Measurements from ENCODE around the gene SIGLEC6.

SIGLEC6 gene

DNA sequence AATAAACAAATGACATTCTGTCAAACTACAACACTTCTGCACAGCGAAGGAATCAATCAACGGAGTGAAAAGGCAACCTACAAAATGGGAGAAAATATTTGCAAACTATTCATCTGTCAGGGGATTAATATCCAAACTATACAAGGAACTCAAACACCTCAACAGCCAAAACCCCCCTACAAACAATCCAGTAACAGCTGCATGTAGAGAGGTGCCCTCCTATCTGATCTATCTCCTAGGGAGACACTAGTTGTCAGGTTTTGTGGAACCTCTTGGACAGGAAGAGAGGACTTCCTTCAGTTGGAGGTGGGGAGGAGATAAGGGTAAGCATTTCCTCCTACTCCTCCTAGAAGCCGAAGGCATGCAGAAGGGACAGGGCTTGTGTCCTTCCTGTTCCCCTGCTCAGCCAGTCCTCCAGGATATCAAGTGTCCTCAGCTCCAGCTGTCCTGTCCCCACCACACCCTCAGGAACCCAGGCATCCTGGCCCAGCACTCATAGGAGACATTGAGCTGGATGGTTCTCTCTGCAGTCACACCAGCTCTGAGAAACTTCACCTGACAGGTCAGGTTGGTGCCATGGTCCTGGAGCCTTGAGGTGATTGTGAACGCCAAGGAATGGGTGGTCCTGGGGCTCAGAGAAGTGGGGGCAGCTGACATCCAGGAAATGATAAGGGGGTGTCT, 63.5 kb downstream of the SIGLEC6 start:
- H3K27me3 ChIP-seq (replicated peaks; ENCODE audit: control insufficient read depth, insufficient read depth, low read length) = peaks cover 1% of the 10 kb centered on the region; the same call in 1 of the 2 replicates
- DNase-seq (ENCODE audit: extremely low read depth, insufficient read length) = no peak

More for the DNA sequence above, 63.5 kb downstream of the SIGLEC6 start:
- TF ChIP-seq, protein P1, sequence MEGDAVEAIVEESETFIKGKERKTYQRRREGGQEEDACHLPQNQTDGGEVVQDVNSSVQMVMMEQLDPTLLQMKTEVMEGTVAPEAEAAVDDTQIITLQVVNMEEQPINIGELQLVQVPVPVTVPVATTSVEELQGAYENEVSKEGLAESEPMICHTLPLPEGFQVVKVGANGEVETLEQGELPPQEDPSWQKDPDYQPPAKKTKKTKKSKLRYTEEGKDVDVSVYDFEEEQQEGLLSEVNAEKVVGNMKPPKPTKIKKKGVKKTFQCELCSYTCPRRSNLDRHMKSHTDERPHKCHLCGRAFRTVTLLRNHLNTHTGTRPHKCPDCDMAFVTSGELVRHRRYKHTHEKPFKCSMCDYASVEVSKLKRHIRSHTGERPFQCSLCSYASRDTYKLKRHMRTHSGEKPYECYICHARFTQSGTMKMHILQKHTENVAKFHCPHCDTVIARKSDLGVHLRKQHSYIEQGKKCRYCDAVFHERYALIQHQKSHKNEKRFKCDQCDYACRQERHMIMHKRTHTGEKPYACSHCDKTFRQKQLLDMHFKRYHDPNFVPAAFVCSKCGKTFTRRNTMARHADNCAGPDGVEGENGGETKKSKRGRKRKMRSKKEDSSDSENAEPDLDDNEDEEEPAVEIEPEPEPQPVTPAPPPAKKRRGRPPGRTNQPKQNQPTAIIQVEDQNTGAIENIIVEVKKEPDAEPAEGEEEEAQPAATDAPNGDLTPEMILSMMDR (IDR thresholded peaks at IDR 0.05; ENCODE audit: insufficient read depth, low read length, poor library complexity, severe bottlenecking) = no peak
- H3K36me3 ChIP-seq (ENCODE audit: control insufficient read depth, insufficient read depth, low read length) = no peaks in the 10 kb centered on the region
- H3K4me3 ChIP-seq (replicated peaks; ENCODE audit: low read depth, low read length) = no peak overlapping the region

Measured in GM06990 (cell line).